ENCODE measurements around the gene HGFAC.
"Not testable (repeated sequence)": the region's sequence is repeated elsewhere in the genome, so short reads cannot be mapped to it uniquely, and the experiment has no call there.

Gene HGFAC

DNA sequence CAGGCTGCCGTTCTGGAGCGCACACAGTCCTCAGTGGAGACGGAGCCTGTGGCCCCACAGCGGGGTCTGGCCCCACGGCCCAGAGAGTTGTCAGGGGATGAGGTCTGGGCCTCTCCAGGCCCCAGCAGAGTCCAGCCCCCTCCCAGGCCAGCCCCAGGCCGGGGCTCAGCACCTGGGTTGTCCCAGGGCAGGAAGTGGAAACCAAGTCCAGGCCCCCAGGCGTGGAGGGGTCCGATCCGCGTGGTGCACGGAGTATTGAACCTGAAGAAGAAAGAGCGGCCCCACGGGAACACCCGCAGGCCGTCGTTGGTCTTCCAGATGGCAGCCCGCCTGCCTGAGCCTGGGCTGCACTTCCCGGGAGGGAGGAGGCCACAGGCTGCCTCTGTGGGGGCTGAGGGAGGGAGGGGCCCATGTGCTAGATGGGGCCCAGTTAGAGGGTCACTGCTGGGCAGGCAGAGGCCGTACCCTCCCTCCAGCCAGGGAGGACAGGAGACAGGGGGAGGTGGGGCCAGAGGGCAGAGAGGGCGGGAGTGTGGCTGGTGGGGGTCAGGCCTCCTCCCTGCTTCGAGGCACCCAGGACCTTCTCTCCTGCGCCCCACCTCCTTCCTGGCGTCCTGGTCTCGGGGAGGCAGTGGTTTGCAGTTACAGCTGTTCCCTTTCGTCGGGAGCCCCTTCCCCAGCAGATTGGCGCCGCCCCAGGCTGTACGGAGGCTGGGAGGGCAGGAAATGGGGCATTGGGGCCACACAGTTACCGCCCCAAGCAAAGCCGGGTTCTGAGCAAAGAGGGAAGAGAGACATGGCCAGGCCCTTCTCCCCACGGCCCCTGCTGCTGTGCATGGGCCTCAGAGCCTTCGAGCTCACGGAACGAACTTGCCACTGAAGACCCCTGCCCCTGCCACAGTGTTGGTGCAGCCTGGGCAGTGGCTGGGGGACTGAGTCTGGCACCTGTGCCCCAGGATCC is 8.1 kb downstream of the HGFAC start:
- H3K4me3 ChIP-seq (ENCODE audit: low read length) = no peak overlapping the region; the same call in 1 of the 2 replicates
- WGBS (ENCODE audit: insufficient coverage, insufficient read length) = no CpG with 5 or more reads among the region's 35 CpGs
- no peaks in the 10 kb centered on the region for H3K4me1 ChIP-seq (ENCODE audit: control insufficient read depth, insufficient read depth, low read length)
- DNase-seq (ENCODE audit: low read depth, low spot score) = no peak
- H3K9me3 ChIP-seq (ENCODE audit: control insufficient read depth, insufficient read depth, low read length) = no peaks in the 10 kb centered on the region
- H3K27ac ChIP-seq (ENCODE audit: low read length) = no peak overlapping the region
- no peaks in the 10 kb centered on the region; the same call in 1 of the 2 replicates for H3K36me3 ChIP-seq (ENCODE audit: control insufficient read depth, insufficient read depth, low read length)
- no peaks in the 10 kb centered on the region for H3K27me3 ChIP-seq (ENCODE audit: control insufficient read depth, insufficient read depth, low read length)

DNA sequence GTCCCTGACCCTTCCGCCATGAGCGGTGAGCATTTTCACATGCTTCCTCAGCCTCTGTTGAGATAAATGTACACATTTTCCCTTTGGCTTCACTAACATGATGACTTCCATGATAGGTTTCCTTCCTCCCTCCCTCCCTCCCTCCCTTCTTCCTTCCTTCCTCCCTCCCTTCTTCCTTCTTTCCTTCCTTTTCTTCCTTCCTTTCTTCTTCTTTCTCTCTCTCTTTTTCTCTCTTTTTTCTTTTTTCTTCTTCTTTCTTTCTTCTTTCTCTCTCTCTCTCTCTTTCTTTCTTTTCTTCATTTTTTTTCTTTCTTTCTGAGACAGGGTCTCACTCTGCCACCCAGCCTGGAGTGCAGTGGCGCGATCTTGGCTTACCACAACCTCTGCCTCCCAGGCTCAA is 8.9 kb downstream of the HGFAC start:
- no peaks in the 10 kb centered on the region for H3K27me3 ChIP-seq (ENCODE audit: control insufficient read depth, insufficient read depth, low read length)
- no peak overlapping the region for H3K4me3 ChIP-seq (ENCODE audit: low read length)
- WGBS (ENCODE audit: insufficient coverage, insufficient read length) = no CpG with 5 or more reads among the region's 4 CpGs

DNA sequence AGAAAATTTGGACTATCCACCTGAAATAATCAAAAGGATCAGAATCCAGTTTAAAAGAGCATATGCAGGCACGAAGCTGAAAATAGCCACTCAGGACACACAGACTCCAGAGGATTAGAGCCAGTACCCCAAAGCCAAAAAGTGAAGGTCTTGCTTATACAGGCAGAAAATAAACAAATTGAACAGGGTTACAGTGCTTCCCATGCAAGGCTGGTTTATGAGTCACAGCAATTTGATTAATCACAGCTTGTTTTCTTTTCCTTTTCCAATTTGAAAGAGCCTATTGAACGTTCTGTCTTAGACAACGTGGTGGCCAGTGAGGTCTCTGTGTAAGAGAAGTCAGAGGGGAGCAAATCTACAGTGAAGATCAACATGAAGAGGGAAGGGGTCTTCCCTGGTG is 10.2 kb downstream of the HGFAC start:
- Histone ChIP-seq H3K4me3 (ENCODE audit: low read length) (no peak overlapping the region), H3K36me3 (ENCODE audit: control insufficient read depth, insufficient read depth, low read length) (no peaks in the 10 kb centered on the region; the same call in 1 of the 2 replicates), H3K4me1 (ENCODE audit: control insufficient read depth, insufficient read depth, low read length) (no peaks in the 10 kb centered on the region), H3K9me3 (ENCODE audit: control insufficient read depth, insufficient read depth, low read length) (no peaks in the 10 kb centered on the region; the same call in 1 of the 2 replicates), H3K27ac (ENCODE audit: low read length) (no peak overlapping the region), H3K27me3 (ENCODE audit: control insufficient read depth, insufficient read depth, low read length) (no peaks in the 10 kb centered on the region)
- no CpG with 5 or more reads among the region's 3 CpGs for WGBS (ENCODE audit: insufficient coverage, insufficient read length)
- no peak for DNase-seq (ENCODE audit: low read depth, low spot score)

More for the DNA sequence above, 8.9 kb downstream of the HGFAC start:
- Histone ChIP-seq H3K27ac (ENCODE audit: low read length) (no peak overlapping the region), H3K9me3 (ENCODE audit: control insufficient read depth, insufficient read depth, low read length) (no peaks in the 10 kb centered on the region), H3K36me3 (ENCODE audit: control insufficient read depth, insufficient read depth, low read length) (no peaks in the 10 kb centered on the region; the same call in 1 of the 2 replicates), H3K4me1 (ENCODE audit: control insufficient read depth, insufficient read depth, low read length) (no peaks in the 10 kb centered on the region)
- no peak for DNase-seq (ENCODE audit: low read depth, low spot score)

GRCh38 chr4:3452376-3452775 is 10.6 kb downstream of the HGFAC start:
- no CpG with 5 or more reads among the region's 7 CpGs for WGBS (ENCODE audit: insufficient coverage, insufficient read length)
- no peak overlapping the region for H3K27ac ChIP-seq (ENCODE audit: low read length)
- DNase-seq (ENCODE audit: low read depth, low spot score) = no peak

GRCh38 chr4:3455596-3455995 is 13.8 kb downstream of the HGFAC start:
- H3K27me3 ChIP-seq (ENCODE audit: control insufficient read depth, insufficient read depth, low read length); H3K36me3 ChIP-seq (ENCODE audit: control insufficient read depth, insufficient read depth, low read length); H3K27ac ChIP-seq (ENCODE audit: low read length); H3K4me1 ChIP-seq (ENCODE audit: control insufficient read depth, insufficient read depth, low read length); H3K4me3 ChIP-seq (ENCODE audit: low read length); DNase-seq (ENCODE audit: low read depth, low spot score); H3K9me3 ChIP-seq (ENCODE audit: control insufficient read depth, insufficient read depth, low read length): not testable (repeated sequence)
- no CpG with 5 or more reads among the region's 3 CpGs for WGBS (ENCODE audit: insufficient coverage, insufficient read length)

More at GRCh38 chr4:3452376-3452775, 10.6 kb downstream of the HGFAC start:
- Histone ChIP-seq H3K9me3 (ENCODE audit: control insufficient read depth, insufficient read depth, low read length) (no peaks in the 10 kb centered on the region; the same call in 1 of the 2 replicates), H3K27me3 (ENCODE audit: control insufficient read depth, insufficient read depth, low read length) (no peaks in the 10 kb centered on the region), H3K4me1 (ENCODE audit: control insufficient read depth, insufficient read depth, low read length) (no peaks in the 10 kb centered on the region), H3K4me3 (ENCODE audit: low read length) (no peak overlapping the region), H3K36me3 (ENCODE audit: control insufficient read depth, insufficient read depth, low read length) (no peaks in the 10 kb centered on the region; the same call in 1 of the 2 replicates)

GRCh38 chr4:3458371-3458770 is 16.6 kb downstream of the HGFAC start:
- no peak for DNase-seq (ENCODE audit: low read depth, low spot score)
- Histone ChIP-seq H3K27ac (ENCODE audit: low read length) (no peak overlapping the region), H3K27me3 (ENCODE audit: control insufficient read depth, insufficient read depth, low read length) (no peaks in the 10 kb centered on the region), H3K36me3 (ENCODE audit: control insufficient read depth, insufficient read depth, low read length) (no peaks in the 10 kb centered on the region; the same call in 1 of the 2 replicates), H3K9me3 (ENCODE audit: control insufficient read depth, insufficient read depth, low read length) (no peaks in the 10 kb centered on the region; the same call in 1 of the 2 replicates), H3K4me1 (ENCODE audit: control insufficient read depth, insufficient read depth, low read length) (no peaks in the 10 kb centered on the region; the same call in 1 of the 2 replicates), H3K4me3 (ENCODE audit: low read length) (no peak overlapping the region)
- no CpG with 5 or more reads among the region's 6 CpGs for WGBS (ENCODE audit: insufficient coverage, insufficient read length)

GRCh38 chr4:3459156-3459555 is 17.4 kb downstream of the HGFAC start:
- not testable (repeated sequence) for H3K27me3 ChIP-seq (ENCODE audit: control insufficient read depth, insufficient read depth, low read length); DNase-seq (ENCODE audit: low read depth, low spot score); H3K9me3 ChIP-seq (ENCODE audit: control insufficient read depth, insufficient read depth, low read length); H3K4me1 ChIP-seq (ENCODE audit: control insufficient read depth, insufficient read depth, low read length); H3K27ac ChIP-seq (ENCODE audit: low read length); H3K36me3 ChIP-seq (ENCODE audit: control insufficient read depth, insufficient read depth, low read length); H3K4me3 ChIP-seq (ENCODE audit: low read length)
- no CpG with 5 or more reads among the region's 5 CpGs for WGBS (ENCODE audit: insufficient coverage, insufficient read length)

- no CpG with 5 or more reads among the region's 5 CpGs for WGBS (ENCODE audit: insufficient coverage, insufficient read length)
- Histone ChIP-seq H3K36me3 (ENCODE audit: control insufficient read depth, insufficient read depth, low read length) (no peaks in the 10 kb centered on the region; the same call in 1 of the 2 replicates), H3K9me3 (ENCODE audit: control insufficient read depth, insufficient read depth, low read length) (no peaks in the 10 kb centered on the region; the same call in 1 of the 2 replicates), H3K4me3 (ENCODE audit: low read length) (no peak overlapping the region), H3K27me3 (ENCODE audit: control insufficient read depth, insufficient read depth, low read length) (no peaks in the 10 kb centered on the region), H3K27ac (ENCODE audit: low read length) (no peak overlapping the region), H3K4me1 (ENCODE audit: control insufficient read depth, insufficient read depth, low read length) (no peaks in the 10 kb centered on the region; the same call in 1 of the 2 replicates)
- DNase-seq (ENCODE audit: low read depth, low spot score) = no peak
Observed at GRCh38 chr4:3460926-3461325, 19.2 kb downstream of the HGFAC start.

- Histone ChIP-seq H3K9me3 (ENCODE audit: control insufficient read depth, insufficient read depth, low read length) (no peaks in the 10 kb centered on the region; the same call in 1 of the 2 replicates), H3K4me3 (ENCODE audit: low read length) (no peak overlapping the region), H3K27me3 (ENCODE audit: control insufficient read depth, insufficient read depth, low read length) (no peaks in the 10 kb centered on the region), H3K36me3 (ENCODE audit: control insufficient read depth, insufficient read depth, low read length) (no peaks in the 10 kb centered on the region; the same call in 1 of the 2 replicates), H3K27ac (ENCODE audit: low read length) (no peak overlapping the region), H3K4me1 (ENCODE audit: control insufficient read depth, insufficient read depth, low read length) (no peaks in the 10 kb centered on the region; the same call in 1 of the 2 replicates)
- WGBS (ENCODE audit: insufficient coverage, insufficient read length) = no CpG with 5 or more reads among the region's 25 CpGs
- DNase-seq (ENCODE audit: low read depth, low spot score) = no peak
Observed at GRCh38 chr4:3461515-3462291, 19.9 kb downstream of the HGFAC start.

- no peak for DNase-seq (ENCODE audit: low read depth, low spot score)
- H3K27me3 ChIP-seq (ENCODE audit: control insufficient read depth, insufficient read depth, low read length) = no peaks in the 10 kb centered on the region
- WGBS (ENCODE audit: insufficient coverage, insufficient read length) = no CpG with 5 or more reads among the region's 10 CpGs
- no peak overlapping the region for H3K27ac ChIP-seq (ENCODE audit: low read length)
- H3K36me3 ChIP-seq (ENCODE audit: control insufficient read depth, insufficient read depth, low read length) = no peaks in the 10 kb centered on the region; the same call in 1 of the 2 replicates
- H3K4me1 ChIP-seq (ENCODE audit: control insufficient read depth, insufficient read depth, low read length) = peaks cover under 1% of the 10 kb centered on the region
- H3K9me3 ChIP-seq (ENCODE audit: control insufficient read depth, insufficient read depth, low read length) = no peaks in the 10 kb centered on the region
- no peak overlapping the region for H3K4me3 ChIP-seq (ENCODE audit: low read length)
Observed at GRCh38 chr4:3462321-3462789, 20.6 kb downstream of the HGFAC start.

Measured in iPS DF 6.9 (cell line).